Calu3 (cell line): ENCODE results near the gene NHSL2. TPM values are rescaled to one million over a fixed set of nuclear protein-coding genes. Genes with fewer than 3 reads are reported as not detected.

Source experiments
- BruUV-seq: library from RNA; stranded (reverse); fragments of 400-500 nt; replicated peaks from 2 replicates; lab custom pipeline; 2021; lab: Mats Ljungman, UMichigan
- CTCF ChIA-PET: fragments of 300-600 bp; sonication (Branson Sonifier 250); formaldehyde crosslinking; loops from one replicate; lab custom pipeline; 2022; ENCODE audit warnings: antibody characterized with exemption; lab: Charles Lee
- DNase-seq: peaks from one replicate; pipeline ENCODE4 v3.0.0; 2022
- H3K27ac Mint-ChIP-seq: one replicate; pipeline ENCODE4 v1.8.0; 2022; ENCODE audit warnings: mixed read lengths; ENCODE audit not compliant: unreplicated experiment
- H3K27me3 Mint-ChIP-seq: one replicate; pipeline ENCODE4 v1.8.0; 2022; ENCODE audit warnings: mixed read lengths; ENCODE audit not compliant: unreplicated experiment
- H3K36me3 Mint-ChIP-seq: one replicate; pipeline ENCODE4 v1.8.0; 2022; ENCODE audit warnings: mild to moderate bottlenecking, moderate library complexity, mixed read lengths; ENCODE audit not compliant: insufficient read depth, unreplicated experiment
- H3K4me1 Mint-ChIP-seq: one replicate; pipeline ENCODE4 v1.8.0; 2022; ENCODE audit warnings: mild to moderate bottlenecking, low read depth, mixed read lengths; ENCODE audit not compliant: unreplicated experiment
- H3K4me3 Mint-ChIP-seq: one replicate; pipeline ENCODE4 v1.8.0; 2022; ENCODE audit warnings: mild to moderate bottlenecking, low read depth, moderate library complexity, mixed read lengths; ENCODE audit not compliant: unreplicated experiment
- H3K9me3 Mint-ChIP-seq: one replicate; pipeline ENCODE4 v1.8.0; 2022; ENCODE audit warnings: low read depth, mixed read lengths; ENCODE audit not compliant: unreplicated experiment
- CTCF ChIP-seq: fragments of 200-600 bp; IDR thresholded peaks from one replicate; pipeline ENCODE4 v1.8.0; 2022; ENCODE audit warnings: antibody characterized with exemption; ENCODE audit not compliant: unreplicated experiment
- intact Hi-C: fragments of 100-400 bp; cut with micrococcal nuclease; formaldehyde crosslinking; loops from one replicate; pipeline ENCODE4 v1.10.0; 2022; ENCODE audit not compliant: unreplicated experiment
- total RNA-seq: library from RNA; stranded (reverse); gene quantifications from 2 replicates; pipeline ENCODE4 v1.2.3, GENCODE V29; 2022

Gene NHSL2
- total RNA-seq, 1 experiment from 2014 or later = 0.09 TPM

DNA sequence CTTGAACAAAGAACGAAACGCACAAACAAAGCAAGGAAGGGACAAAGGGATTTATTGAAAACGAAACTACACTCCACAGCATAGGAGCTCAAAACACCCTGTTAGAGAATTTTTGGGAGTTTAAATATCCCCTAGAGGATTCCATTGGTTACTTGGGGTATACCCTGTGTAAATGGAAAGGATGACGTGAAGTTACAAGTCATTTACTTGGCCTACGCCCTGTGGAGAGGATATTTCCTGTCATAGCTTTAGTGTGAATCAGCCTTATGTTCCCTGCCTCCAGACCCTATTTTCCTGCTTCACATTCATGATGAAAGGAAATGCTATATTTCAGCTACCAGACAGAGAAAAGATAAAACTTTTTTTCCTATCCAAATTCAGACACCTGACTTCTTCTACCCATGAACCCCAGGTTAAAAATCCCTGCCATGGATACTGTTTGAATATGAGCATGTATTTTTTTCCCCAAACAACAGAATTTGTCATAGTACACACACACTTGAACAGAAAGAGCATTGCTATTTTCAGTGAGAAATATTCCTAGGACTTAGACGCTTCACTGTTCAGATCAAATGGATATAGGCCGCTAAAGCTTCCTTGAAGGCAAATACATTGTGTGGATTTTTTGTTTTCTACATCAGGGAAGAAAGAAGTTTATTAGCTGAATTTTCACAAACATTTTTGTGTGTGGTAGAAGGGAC lies 291.3 kb downstream of the NHSL2 start:
- Mint-ChIP-seq H3K27me3 (no peaks in the 10 kb centered on the region), H3K4me3 (no peak overlapping the region), H3K4me1 (no peaks in the 10 kb centered on the region), H3K36me3 (no peaks in the 10 kb centered on the region), H3K9me3 (no peaks in the 10 kb centered on the region), H3K27ac (no peak overlapping the region)
- no TSS peak for BruUV-seq
- CTCF ChIA-PET = no interaction called here
- no peak for DNase-seq
- TF ChIP-seq CTCF = no peak
- intact Hi-C loops = no loop called here

Other genes with a start within 250 kb of the NHSL2 start
- 0.76 and 2.0 TPM in 2 replicates for gene CXorf49, start 192.6 kb upstream of the NHSL2 start, total RNA-seq
- gene CXorf49B, start 147.5 kb upstream of the NHSL2 start, total RNA-seq = 0.76 and 2.0 TPM in 2 replicates
- gene RTL5, start 221.1 kb downstream of the NHSL2 start, total RNA-seq = 0.07 and 0.22 TPM in 2 replicates